Hepatocyte (in vitro differentiated cells): ENCODE measurements around the gene SIRT1.

Experiments used
- CTCF ChIP-seq: fragments of 200-600 bp; sonication (generic); IDR thresholded peaks from 2 replicates; pipeline ENCODE4 v1.5.1; 2016; ENCODE audit warnings: antibody characterized with exemption, mild to moderate bottlenecking; ENCODE audit not compliant: poor library complexity
- EZH2 ChIP-seq: fragments of 200-600 bp; sonication (generic); IDR thresholded peaks from 2 replicates; pipeline ENCODE4 v1.6.1; 2016; ENCODE audit warnings: antibody characterized with exemption, mild to moderate bottlenecking, borderline replicate concordance
- EZH2phosphoT487 ChIP-seq: fragments of 200-600 bp; sonication (generic); IDR thresholded peaks from one replicate; pipeline ENCODE4 v1.6.1; 2018; ENCODE audit warnings: antibody characterized with exemption, mild to moderate bottlenecking, low read depth, moderate library complexity; ENCODE audit not compliant: unreplicated experiment, severe bottlenecking

- TF ChIP-seq CTCF (no peak), EZH2 (no peak), EZH2phosphoT487 (no peak)
Measured at GRCh38 chr10:67912331-67912946, 28.0 kb downstream of the SIRT1 start.
